GM12873 (cell line): ENCODE data around the gene SLC29A3.

ENCODE experiments used
- TF ChIP-seq, protein P1 (sequence below): IDR thresholded peaks from 2 replicates; pipeline ENCODE4 v1.5.1; 2012; ENCODE audit warnings: low read depth, mild to moderate bottlenecking, moderate library complexity, low read length, control low read depth; ENCODE audit not compliant: insufficient read depth; ENCODE audit errors: missing control alignments

Gene SLC29A3

DNA sequence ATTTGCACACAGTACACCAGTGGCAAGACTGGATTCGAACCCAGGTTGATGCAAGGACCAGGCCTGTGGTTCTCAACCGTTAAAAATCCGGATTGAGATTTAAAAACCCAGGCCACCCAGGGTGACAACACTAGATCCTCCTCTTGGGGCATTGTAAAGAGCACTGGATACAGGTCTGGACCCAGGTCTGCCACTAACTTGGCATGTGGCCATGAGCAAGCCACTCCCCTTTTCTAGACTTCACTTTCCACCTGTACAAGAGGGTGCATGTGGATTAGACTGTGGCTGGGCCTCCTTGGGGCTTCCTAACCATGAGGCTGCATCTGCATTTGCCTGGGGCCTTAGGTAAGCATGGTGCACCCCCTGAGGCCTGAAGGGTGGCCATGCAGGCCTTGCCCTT, 21.7 kb upstream of the SLC29A3 start:
- TF ChIP-seq, protein P1, sequence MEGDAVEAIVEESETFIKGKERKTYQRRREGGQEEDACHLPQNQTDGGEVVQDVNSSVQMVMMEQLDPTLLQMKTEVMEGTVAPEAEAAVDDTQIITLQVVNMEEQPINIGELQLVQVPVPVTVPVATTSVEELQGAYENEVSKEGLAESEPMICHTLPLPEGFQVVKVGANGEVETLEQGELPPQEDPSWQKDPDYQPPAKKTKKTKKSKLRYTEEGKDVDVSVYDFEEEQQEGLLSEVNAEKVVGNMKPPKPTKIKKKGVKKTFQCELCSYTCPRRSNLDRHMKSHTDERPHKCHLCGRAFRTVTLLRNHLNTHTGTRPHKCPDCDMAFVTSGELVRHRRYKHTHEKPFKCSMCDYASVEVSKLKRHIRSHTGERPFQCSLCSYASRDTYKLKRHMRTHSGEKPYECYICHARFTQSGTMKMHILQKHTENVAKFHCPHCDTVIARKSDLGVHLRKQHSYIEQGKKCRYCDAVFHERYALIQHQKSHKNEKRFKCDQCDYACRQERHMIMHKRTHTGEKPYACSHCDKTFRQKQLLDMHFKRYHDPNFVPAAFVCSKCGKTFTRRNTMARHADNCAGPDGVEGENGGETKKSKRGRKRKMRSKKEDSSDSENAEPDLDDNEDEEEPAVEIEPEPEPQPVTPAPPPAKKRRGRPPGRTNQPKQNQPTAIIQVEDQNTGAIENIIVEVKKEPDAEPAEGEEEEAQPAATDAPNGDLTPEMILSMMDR, result no peak

DNA sequence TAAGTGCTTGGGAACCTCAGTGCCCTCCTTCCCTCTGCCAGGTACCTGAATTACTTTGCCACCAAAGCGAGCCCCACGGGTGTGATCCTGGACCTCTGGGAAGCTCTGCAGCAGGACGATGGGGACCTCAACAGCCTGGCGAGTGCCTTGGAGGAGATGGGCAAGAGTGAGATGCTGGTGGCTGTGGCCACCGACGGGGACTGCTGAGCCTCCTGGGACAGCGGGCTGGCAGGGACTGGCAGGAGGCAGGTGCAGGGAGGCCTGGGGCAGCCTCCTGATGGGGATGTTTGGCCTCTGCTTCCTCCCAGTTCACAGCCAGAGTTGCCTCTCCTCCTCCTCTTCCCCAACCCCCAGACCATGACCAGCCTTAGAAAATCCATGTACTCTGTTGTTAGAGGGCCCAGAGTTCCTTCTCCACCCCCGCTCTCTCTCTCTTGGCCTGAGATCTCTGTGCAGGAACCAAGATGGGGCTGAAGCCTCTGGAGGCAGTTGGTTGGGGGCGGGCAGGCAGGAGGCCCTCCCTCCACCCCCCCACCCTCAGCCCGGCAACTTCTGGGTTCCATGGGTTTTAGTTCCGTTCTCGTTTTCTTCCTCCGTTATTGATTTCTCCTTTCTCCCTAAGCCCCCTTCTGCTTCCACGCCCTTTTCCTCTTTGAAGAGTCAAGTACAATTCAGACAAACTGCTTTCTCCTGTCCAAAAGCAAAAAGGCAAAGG, 19.8 kb upstream of the SLC29A3 start:
- TF ChIP-seq, protein P1, result no peak

DNA sequence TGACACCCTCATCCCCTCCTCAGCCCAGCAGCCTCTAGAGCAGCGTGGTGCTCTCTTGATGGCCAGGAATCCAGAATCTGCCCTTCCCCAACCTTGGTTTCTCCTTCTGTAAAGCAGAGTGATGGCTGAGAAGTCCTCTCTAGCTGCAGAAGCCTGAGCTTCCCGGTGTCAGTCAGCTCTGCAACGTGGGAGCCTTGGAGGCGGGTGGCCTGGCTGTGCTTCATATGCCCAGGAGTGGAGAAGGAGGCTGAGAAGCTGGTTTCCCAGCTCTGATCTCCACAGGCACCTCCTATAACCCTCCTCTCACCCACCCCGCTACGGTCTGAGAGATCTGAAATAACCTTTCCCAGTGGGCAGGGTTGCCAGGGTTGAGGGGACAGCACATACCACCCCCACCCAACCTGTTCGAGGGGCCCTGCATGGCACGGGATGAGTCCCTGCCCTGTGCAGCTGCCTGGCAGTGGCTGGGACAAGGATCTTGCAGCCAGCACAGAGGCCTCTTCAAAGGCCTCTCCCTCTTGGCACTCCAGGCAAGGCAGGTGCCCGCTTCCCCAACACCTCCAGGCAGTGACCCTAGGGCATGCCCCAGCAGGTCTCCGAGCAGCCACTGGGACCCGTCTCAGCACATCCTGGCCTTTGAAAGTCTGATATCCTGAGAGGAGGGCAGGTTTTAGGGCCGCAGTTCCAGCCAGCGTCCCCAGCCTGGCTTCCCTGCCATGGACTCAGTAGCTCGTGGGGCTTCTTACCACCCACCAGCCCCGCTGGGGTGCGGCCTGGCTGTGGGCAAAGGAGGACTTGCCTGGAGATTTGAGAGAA, 18.3 kb upstream of the SLC29A3 start:
- TF ChIP-seq, protein P1, result no peak

DNA sequence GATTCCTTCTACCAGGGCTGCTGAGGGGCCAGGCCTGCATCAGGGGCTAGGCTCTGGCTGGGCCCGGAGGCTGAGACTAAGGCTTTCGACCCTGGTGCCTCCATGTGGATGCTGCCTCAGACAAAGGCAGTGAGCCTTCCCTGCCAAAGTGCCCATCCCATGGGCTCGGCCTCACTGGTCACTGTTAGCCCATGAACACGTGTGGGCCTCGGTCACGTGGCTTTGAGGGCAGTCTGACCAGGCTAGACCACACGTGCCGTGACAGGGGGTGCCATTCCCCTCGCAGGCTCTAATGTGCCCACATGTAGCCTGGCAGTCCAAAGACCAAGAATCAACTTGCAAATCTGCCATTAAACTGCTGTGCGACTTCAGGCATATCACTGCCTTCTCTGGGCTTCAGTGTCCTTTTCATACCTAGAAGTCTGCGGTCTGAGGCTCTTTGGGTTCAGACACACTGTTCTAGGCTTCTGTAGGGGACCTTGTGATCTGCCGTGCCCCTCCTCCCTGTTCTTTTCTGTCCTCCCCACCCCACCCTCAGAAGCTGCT, 17.6 kb upstream of the SLC29A3 start:
- TF ChIP-seq, protein P1, result no peak

DNA sequence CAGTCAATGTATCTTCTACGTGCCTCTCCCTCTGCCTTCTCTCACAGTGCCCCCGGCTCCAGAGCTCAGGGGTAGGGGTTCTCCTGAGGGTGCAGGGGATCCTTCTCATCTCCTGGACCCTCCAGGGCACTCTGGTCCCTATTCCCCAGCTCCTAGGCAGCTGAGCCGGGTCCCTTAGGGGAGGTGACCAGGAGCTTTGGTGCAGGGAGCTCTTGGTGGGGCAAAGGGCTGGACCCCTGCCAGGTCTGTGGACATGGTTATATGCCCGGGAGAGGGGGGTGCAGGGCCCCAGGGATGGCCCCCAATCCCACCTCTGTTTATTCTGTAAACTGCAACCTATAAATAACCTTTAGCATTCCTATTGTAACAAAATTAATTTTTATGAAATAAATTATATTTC, 16.6 kb upstream of the SLC29A3 start:
- TF ChIP-seq, protein P1, result no peak

DNA sequence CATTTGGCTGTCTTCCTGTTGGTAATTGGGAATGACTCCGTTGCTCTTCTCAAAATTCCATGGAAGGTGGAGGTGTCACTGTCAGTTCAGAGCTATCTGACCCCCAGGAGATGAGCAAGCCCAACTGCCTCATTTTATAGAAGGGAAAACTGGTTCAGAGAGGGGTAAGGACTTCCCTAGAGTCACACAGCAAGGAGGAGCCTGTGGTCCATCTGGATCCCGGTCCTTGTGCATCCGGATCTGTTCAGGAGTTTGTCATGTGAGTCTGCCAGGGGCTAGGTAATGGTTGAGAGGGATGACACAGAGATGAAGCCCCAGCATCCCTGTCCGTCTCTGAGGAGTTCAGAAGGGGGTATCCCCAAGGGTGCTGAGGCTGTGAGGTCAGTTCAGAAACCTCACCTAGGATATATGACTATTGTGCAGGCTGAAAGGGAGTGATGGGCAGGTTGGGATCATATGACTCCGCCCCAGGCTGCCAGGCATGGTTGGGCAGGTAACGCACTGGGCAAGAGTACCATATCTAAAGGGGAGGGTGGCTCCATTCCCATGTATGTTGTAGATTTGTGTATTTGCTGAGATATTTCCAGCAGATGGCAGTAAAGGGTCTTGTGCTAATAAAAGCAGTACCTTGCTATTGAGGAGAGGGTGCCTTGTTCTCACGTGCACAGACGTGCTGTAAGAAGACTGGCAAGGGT, 16.0 kb upstream of the SLC29A3 start:
- TF ChIP-seq, protein P1, result peak; percentile 71

DNA sequence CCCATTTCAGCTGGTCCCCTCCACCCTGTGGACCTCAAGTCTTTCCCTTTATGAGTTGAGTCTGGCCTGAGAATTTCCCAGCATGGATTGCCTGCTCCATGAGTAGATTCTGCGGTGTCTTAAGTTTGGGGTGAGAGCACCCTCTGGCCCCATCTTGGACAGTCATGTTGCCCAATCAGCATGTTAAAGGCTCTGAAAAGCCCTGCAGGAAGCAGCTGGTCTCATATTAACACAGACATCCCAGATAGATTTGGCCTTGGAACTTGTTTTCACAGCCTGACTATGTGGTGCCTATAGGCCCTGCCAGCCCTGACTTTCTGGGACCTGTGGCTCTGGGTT, 15.5 kb upstream of the SLC29A3 start:
- TF ChIP-seq, protein P1, result no peak
